ENCODE results near the gene ACER3.

The ACER3 gene

GRCh38 chr11:76830639-76831327 lies 29.9 kb upstream of the ACER3 start:
- Mint-ChIP-seq H3K27me3 (ENCODE audit: low read depth) (no peaks in the 10 kb centered on the region), H3K4me1 (peaks cover 8% of the 10 kb centered on the region), H3K27ac (no peak overlapping the region), H3K36me3 (ENCODE audit: low read depth) (no peaks in the 10 kb centered on the region), H3K9me3 (peaks cover 4% of the 10 kb centered on the region), H3K4me3 (no peak overlapping the region)
- TF ChIP-seq, protein P1, sequence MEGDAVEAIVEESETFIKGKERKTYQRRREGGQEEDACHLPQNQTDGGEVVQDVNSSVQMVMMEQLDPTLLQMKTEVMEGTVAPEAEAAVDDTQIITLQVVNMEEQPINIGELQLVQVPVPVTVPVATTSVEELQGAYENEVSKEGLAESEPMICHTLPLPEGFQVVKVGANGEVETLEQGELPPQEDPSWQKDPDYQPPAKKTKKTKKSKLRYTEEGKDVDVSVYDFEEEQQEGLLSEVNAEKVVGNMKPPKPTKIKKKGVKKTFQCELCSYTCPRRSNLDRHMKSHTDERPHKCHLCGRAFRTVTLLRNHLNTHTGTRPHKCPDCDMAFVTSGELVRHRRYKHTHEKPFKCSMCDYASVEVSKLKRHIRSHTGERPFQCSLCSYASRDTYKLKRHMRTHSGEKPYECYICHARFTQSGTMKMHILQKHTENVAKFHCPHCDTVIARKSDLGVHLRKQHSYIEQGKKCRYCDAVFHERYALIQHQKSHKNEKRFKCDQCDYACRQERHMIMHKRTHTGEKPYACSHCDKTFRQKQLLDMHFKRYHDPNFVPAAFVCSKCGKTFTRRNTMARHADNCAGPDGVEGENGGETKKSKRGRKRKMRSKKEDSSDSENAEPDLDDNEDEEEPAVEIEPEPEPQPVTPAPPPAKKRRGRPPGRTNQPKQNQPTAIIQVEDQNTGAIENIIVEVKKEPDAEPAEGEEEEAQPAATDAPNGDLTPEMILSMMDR (IDR thresholded peaks at IDR 0.05; ENCODE audit: unreplicated experiment in 3 of 3): no peak

- H3K9me3 Mint-ChIP-seq: peaks cover 2% of the 10 kb centered on the region
- H3K36me3 Mint-ChIP-seq (ENCODE audit: low read depth): no peaks in the 10 kb centered on the region
- TF ChIP-seq, protein P1 (IDR thresholded peaks at IDR 0.05; ENCODE audit: unreplicated experiment in 3 of 3): no peak
- no peaks in the 10 kb centered on the region for H3K27me3 Mint-ChIP-seq (ENCODE audit: low read depth)
- no peak overlapping the region for H3K27ac Mint-ChIP-seq
- H3K4me1 Mint-ChIP-seq: peaks cover 8% of the 10 kb centered on the region
- H3K4me3 Mint-ChIP-seq: no peak overlapping the region
Observed at GRCh38 chr11:76831686-76832310, 28.9 kb upstream of the ACER3 start.

DNA sequence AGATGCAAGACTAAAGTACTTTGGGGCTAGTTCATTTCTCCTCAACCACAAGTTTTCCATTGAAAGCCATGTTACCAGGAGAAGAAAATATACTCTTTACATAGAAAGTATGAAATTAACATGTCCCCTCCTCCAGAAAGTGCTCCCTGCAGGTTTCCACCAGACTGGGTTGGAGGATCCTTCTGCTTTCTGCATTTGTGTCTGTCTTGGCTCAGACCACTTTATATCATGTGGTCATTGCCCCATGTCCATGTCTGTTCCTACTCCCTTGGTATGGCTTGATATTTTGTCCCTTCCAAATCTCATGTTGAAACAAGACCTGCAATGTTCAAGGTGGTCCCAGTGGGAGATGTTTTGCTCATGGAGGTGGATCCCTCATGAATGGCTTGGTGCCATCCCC lies 28.4 kb upstream of the ACER3 start:
- TF ChIP-seq, protein P1 (IDR thresholded peaks at IDR 0.05; ENCODE audit: unreplicated experiment in 3 of 3): no peak
- no peaks in the 10 kb centered on the region for H3K27me3 Mint-ChIP-seq (ENCODE audit: low read depth)
- peaks cover 8% of the 10 kb centered on the region for H3K4me1 Mint-ChIP-seq
- H3K36me3 Mint-ChIP-seq (ENCODE audit: low read depth): no peaks in the 10 kb centered on the region
- H3K27ac Mint-ChIP-seq: no peak overlapping the region
- H3K9me3 Mint-ChIP-seq: peaks cover 2% of the 10 kb centered on the region
- H3K4me3 Mint-ChIP-seq: no peak overlapping the region

- TF ChIP-seq, protein P1 (IDR thresholded peaks at IDR 0.05; ENCODE audit: unreplicated experiment in 3 of 3): no peak
- Mint-ChIP-seq H3K36me3 (ENCODE audit: low read depth) (no peaks in the 10 kb centered on the region), H3K27ac (no peak overlapping the region), H3K9me3 (peaks cover under 1% of the 10 kb centered on the region), H3K27me3 (ENCODE audit: low read depth) (peaks cover 7% of the 10 kb centered on the region), H3K4me1 (peaks cover 8% of the 10 kb centered on the region), H3K4me3 (no peak overlapping the region)
Observed at GRCh38 chr11:76834151-76834550, 26.6 kb upstream of the ACER3 start.

DNA sequence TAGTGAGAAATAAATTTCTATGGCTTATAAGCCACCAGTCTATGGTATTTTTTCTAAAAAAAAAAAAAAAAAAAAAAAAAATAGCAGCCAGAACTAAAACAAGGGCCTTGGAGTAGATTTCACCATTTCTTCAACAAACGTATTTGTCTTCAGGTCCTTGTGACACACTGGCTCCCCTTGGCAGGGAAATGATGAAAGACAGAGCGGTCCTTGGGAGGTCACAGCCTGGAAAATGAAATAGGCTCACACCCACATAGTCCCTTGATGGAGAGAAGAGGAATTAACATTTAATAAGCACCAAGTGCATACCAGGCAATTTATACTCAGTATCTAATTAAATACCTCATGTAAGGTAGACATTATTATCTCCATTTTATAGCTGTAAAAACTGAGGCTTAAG lies 25.7 kb upstream of the ACER3 start:
- H3K27ac Mint-ChIP-seq: no peak overlapping the region
- H3K27me3 Mint-ChIP-seq (ENCODE audit: low read depth): peaks cover 11% of the 10 kb centered on the region
- peaks cover 8% of the 10 kb centered on the region for H3K4me1 Mint-ChIP-seq

More for the DNA sequence above, 25.7 kb upstream of the ACER3 start:
- H3K9me3 Mint-ChIP-seq: no peaks in the 10 kb centered on the region
- TF ChIP-seq, protein P1 (IDR thresholded peaks at IDR 0.05; ENCODE audit: unreplicated experiment in 3 of 3): no peak
- H3K36me3 Mint-ChIP-seq (ENCODE audit: low read depth): no peaks in the 10 kb centered on the region
- H3K4me3 Mint-ChIP-seq: no peak overlapping the region

All from nephron (organoid).